HG03159 (cell line): ENCODE data around the gene PRM2.
A peak's percentile ranks its signal among the peaks of the same experiment; 100 is the strongest.
"Not testable (repeated sequence)": the region's sequence is repeated elsewhere in the genome, so short reads cannot be mapped to it uniquely, and the experiment has no call there.

Source experiments
- ATAC-seq: cut with Tn5 transposase; IDR thresholded peaks from one replicate; pipeline ENCODE4 v1.9.1; 2021; ENCODE audit warnings: mild to moderate bottlenecking, moderate library complexity; ENCODE audit not compliant: unreplicated experiment

Gene PRM2

DNA sequence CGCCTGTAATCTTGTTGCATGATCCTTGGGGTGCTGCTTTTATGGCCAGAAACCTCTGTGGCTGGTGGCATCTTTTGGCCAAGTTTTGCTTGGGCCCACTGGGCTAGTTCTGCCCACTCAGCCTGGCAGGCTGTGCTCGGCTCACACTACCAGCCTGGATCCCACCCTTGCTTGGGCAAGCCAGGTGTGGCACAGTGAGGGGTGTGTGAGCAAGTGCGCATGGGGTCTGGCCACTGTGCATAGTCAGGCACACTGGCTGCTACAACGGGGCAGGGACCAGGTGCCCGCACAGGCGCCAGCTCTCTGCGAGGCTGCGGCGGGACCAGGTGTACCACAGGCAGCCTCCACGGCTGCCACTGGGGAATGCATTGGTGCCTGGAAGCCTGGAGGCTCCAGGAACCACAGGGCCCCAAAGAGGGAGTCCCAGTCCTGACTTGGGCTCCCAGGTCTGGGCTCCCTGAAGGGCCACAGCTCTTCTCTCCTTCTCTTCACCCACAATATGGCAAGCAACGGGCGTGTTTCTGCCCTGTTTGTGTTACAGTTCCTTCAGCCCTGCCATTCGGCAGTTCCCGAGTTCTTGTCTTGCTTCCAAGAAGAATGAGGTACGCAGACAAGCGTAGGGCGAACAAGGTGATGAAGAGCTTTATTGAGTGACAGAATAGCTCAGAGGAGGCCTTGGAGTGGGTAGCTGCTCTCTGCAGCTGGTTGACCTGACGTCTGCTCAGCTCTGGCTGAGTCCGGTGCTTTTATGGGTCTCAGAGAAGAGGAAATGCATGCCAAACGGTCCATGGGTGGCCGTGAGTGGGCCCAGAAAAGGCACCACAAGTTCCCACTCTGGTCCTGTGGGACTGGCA, 31.6 kb upstream of the PRM2 start:
- ATAC-seq = no peak

DNA sequence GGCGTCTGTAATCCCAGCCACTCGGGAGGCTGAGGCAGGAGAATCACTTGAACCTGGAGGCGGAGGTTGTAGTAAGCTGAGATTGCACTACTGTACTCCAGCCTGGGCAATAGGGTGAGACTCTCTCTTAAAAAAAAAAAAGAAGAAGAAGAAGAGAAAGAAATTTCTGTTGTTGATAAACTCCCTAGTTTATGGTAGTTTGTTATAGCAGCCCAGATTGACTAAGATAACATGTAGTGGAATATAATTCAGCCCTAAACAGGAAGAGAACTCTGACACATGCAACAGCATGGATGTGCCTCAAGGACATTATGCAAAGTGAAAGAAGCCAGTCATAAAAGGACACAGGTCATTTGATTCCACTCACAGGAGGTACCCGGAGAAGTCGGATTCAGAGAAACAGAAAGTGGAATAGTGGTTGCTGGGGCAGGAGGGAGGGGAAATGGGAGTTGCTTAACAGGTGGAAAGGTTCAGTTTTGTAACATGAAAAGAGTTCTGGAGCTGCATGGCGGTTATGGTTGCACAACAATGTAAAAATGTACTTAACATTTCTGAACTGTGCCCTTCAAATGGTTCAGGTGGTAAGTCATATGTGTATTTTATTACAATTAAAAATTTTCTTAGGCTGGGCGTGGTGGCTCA, 30.8 kb upstream of the PRM2 start:
- ATAC-seq = no peak

DNA sequence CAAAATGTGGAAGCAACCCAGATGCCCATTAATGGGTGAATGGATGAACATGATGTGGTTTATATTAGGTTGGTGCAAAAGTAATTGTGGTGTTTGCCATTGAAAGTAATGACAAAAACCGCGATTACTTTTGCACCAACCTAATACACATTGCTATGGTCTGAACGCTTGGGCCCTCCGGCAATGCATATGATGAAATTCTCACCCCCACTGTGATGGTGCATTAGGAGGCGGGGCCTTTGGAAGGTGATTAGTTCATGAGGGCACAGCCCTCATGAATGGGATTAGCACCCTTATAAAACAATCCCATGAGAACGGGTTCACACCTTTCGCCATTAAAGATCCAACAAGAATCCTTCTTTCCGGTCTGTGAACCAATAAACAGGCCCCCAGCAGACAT, 30.1 kb upstream of the PRM2 start:
- ATAC-seq = no peak

DNA sequence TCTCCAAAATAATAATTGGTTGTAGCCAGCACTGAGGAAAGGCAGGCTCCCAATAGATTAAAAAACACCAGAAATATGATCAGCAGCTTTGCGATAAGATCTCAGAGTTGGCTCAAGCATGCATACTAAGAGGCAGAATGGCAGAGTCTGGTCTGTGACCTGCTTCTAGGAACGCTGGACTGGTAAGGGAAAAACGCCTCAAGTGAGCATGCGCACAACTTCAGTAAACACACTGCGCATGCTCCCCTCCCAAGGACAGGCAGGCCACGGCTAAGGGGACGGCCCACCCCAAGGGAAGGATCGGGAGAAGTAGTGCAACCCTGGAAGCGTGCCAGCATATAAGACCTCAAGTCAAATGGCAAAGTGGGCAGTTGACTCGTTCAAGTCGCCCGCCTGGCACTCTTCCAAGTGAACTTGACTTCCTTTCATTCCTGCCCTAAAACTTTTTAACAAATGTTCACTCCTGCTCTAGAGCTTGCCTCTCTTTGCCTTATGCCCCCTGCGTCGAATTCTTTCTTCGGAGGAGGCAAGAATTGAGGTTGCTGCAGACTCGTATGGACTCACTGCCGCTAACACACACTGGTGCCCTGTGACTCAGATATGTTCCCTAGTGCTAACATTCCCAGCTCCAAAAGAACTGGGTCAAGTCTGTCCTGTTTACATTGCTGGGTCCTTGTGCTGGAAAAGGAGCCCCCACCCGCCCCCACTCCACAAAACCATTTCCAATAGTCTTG, 27.3 kb upstream of the PRM2 start:
- no peak for ATAC-seq

DNA sequence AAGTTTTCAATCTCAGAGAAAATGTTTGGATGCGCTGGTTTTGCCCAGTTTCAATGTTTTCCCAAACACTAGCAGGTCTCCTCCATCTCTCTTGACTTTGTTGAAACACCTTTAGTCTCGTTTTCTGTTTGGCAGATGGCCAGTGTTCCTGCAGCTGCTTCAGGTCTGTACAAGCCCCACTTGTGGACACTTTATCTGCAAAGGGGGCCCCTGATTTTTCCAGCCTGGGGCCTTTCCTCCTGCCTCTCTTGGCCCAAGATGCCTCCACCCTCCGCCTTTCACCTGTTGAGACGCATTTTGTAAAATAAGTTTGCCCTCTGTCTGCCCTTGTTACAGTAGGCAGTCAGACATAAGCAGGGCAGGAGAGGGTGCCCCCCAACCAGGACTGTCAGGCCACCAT, 26.7 kb upstream of the PRM2 start:
- ATAC-seq = no peak

DNA sequence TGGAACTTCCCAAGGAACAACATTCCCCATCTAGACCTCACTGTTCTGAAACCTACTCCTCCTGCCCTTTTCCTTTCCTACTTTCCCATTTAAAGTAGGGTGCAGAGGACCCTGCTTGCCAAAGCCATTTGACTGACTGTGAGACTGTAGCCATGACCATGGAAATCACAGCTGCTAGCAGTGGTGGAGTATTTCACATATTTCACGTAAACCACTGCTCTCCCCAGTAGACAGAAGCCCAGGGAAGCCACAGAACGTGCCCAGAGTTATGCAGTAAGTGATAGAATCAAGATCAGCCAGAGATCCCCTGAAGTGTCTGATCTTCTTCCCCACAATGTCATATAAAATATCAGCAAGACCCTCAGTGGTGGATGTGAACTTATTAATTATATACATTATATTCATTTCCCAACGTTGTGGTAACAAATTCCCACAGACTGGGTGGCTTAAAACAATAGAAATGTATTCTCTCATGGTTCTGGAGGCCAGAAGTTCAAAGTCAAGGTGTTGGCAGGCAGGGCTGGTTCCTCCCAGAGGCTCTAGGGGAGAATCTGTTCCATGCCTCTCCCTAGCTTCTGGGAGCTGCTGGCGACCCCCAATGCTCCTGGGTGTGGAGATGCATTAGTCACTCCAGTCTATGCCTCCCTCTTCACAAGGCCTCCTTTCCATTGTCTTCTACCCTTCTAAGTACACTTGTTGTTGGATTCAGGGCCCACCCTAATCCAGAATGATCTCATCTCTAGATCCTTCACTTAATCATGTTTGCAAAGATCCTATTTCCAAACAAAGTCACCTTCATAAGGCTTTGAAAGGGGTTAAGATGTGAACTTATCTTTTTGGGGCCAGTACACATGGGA, 25.6 kb upstream of the PRM2 start:
- ATAC-seq = no peak

DNA sequence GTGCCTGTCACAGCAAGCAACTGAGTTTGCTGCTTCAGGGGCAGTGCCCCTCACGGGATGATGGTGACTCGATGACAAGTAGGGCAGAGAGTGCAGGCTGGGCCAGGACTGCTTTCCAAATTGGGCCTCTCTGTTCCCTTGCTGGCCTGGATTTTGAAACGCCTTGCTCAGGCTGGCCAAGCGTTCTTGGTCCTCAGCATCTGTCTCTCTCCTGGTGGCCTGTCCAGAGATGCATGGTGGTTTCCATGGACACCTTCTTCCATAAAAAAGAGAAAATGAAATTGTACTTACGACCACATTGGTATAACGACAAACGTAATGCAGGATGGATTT, 24.2 kb upstream of the PRM2 start:
- no peak for ATAC-seq

DNA sequence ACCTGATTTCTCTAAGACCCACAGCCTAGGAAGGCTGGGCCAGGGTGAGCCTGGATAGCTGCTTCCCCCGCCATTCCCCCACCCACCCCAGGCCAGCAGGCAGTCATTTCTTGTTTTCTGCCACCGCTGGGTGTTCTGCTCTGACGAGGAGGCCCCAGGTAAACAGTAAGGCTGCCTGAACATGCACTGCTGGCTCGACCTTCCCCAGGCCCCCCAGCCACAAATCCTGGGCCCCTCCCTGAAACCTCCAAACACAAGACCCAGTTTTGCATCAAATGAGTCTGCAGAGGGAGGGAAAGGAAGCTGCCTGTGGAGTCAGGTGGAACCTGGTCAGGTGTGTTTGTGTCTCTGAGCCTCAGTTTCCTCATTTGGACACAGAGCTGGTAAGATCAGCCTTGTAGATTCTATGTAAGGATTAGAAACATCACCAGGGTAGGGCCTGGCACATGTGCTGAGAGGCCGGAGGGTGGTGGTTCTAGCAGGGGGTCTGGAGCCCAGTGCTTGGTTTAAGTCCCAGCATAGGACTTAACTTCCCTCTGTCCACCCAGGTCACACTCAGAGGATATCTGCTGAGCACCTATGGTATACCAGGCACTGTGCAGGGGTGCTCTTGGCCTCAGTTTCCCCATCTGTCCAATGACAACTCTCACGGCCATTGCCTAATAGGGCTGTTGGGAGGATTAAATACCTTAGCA, 23.7 kb upstream of the PRM2 start:
- ATAC-seq = no peak

DNA sequence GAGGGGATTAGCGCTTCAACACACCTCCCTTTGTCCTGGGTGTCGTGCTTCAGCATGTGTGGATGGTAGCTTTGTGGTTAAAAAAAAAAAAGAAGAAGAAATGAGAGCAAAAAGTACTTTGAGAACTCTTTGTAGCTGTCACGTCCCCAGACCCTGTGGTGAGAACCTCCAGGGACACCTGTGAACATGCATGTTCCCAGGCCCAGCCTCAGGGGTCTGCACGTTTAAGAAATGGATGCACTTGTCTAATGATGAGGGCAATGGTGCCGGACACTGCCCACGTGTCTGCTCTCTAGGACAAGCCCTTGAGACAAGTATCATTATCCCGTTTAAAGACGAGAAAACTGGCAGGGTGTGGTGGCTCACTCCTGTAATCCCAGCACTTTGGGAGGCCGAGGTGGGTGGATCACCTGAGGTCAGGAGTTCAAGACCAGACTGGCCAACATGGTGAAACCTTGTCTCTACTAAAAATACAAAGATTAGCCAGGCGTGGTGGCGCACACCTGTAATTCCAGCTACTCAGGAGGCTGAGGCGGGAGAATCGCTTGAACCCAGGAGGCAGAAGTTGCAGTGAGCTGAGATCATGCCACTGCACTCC, 22.8 kb upstream of the PRM2 start:
- not testable (repeated sequence) for ATAC-seq

DNA sequence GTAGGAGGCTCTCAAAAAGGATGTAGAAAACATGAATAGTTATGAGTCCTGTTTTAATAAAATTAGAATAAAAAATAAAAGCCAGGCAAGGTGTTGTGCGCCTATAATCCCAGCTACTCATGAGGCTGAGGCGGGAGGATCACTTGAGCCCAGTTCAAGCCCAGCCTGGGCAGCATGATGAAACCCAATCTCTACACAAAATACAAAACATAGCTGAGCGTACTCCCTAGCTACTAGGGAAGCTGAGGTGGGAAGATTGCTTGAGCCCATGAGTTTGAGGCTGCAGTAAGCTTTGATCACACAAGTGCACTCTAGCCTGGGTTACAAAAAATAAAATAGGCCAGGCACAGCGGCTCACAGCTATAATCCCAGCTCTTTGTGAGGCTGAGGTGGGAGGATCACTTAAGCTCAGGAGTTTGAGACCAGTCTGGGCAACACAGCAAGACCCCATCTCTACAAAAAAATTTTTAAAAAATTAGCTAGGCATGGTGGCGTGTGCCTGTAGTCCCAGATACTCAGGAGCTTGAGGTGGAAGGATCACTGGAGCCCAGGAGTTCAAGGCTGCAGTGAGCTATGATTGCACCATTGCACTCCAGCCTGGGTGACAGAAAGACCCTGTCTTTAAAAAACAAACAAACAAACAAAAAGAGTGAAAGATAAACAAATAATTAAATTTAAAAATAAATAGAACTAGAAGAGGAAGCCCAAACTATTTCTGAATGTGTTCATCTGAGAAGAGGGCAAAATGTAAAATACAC, 22.0 kb upstream of the PRM2 start:
- ATAC-seq = no peak

DNA sequence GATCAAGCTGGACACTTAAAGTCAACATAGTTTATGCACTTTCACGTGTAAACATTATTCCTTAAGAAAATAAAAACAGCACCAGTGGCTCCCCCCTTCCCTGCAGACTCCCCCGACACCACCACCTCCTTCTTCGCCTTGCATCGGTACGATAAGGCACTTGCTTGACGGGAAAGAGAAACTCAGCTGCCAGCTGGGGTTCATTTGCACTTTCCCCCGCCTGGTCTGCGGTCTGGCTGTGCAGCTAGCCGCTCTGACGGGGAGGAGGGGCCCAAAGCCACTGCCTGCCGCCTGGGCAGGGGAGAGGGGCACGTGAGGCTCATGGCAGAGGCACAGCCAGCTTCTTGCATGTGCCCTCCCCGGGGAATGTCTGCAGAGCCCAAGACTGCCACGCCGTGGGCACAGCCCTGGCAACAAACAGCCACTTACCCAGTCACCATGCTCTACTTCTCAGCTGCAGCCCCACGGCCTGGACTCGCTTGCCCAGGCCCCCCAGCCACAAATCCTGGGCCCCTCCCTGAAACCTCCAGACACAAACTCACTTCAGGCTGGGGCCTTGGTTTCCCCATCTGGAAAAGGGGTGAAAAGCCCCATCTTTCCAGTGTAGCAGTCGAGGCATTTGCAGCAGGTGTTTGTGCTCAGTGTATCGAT, 21.3 kb upstream of the PRM2 start:
- peak; percentile 74 for ATAC-seq

DNA sequence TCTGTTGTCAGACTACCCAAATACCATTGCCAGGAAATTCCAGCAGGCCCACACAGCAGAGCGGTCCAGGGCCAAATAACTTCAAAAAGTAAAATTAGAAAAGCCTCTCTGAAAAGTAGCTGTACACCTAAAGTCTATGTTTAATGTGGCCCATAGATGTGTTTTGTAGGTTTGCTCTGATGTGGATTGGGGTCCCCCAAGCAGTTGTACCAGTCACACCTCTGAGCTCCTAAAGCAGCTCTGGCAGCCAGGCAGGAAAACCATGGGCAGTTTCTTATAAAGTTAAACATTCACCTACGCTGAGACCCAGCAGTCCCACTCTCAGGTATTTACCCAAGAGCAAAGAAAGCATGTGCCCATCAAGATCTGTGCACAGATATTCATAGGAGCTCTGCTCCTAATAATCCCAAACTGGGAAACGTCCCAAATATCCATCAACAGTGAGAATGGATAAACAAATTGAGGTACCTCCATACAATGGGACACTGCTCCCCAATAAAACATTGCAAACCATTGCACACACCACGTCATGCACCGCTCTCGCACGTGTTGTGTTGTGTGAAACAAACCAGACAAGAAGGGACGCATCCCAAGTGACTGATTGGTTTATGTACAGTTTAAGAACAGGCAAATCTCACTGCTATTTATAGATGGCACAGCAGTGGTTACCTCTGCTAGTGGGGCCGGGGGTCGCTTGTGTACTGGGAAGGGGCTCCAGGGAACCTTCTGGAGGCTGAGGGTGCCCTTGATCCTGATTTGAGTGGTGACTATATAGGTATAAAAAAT, 20.6 kb upstream of the PRM2 start:
- peak; percentile 19 for ATAC-seq

DNA sequence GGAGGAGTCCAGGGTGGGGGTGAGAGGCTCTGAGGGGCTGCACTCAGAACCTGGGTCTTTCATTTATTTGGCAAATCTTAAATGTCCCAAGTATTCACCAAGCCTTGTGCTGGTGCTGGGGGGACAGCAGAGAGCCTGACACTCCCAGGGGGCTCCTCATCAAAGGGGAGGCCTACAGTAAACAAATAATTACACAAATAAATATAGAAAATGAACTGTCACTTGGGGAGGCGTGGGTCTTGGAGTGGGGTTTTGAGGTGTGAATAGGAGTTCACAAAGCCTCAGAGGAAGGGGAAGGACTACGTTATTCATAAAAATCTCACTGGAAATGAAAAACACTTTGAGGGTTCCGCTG, 20.0 kb upstream of the PRM2 start:
- ATAC-seq = no peak

DNA sequence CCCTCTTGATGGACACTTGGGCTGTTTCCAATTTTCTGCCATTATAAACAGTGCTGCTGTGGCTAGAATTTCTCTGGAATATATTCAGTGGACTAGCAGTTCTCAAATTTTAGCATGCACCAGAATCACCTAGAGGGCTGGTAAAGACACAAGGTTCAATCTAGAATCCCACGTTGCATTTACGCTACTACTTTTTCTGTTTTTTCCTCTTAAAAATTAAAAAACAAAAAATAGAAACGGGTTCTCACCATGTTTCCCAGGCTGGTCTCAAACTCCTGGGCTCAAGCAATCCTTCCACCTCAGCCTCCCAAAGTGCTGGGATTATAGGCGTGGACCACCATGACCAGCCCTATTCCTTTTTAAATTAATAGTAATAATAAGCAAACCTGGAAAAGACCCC, 19.4 kb upstream of the PRM2 start:
- ATAC-seq = no peak

DNA sequence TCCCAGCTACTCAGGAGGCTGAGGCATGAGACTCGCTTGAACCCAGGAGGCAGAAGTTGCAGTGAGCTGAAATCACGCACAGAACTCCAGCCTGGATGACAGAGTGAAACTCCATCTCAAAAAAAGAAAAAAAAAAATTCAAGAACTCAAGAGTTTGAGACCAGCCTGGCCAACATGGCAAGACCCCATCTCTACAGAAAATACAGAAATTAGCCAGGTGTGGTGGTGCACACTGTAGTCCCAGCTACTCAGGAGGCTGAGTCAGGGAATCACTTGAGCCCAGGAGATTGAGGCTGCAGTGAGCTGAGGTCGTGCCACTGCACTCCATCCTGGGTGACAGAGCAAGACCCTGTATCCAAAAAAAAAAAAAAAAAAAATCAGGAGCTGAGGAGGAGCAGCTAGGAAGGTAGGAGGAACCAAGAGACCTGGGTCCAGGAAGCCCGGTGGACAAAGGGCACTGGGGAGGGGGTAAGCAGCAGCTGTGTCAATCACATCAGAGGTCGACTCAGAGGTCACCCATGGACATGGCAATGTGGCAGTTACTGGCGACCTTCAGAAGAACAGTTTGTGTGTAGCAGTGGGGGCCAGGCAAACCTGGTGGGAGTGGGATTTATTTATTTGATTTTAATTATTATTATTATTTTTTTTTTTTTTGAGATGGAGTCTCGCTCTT, 15.9 kb upstream of the PRM2 start:
- ATAC-seq = no peak

DNA sequence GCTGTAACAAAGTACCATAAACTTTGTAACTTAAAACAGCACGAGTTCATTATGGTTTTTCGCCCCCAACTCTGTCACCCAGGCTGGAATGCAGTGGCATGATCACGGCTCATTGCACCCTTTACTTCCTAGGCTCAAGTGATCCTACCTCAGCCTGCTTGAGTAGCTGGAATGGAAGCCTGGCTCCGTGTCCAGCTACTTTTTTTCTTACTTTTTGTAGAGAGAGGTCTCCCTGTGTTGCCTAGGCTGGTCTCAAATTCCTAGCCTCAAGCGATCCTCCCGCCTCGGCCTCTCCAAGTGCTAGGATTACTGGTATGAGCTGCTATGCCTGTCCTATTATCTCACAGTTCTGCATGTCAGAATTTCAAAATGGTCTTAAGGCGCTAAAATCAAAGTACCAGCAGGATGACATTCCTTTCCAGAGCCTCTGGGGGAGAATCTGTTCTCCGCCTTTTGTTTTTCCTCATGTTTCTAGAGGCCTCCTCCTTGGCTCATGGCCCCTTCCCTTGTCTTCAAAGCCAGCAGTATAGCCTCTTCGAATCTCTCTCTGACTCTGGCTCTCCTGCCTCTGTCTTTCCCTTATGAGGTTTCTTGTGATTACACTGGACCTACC, 14.9 kb upstream of the PRM2 start:
- ATAC-seq = no peak
